Esophagus squamous epithelium (tissue), 4 donors: ENCODE results near the gene C19orf44.

Experiments used
- CTCF ChIP-seq, 6 experiments: fragments of 450-650 bp in 4 of 6; fragments of 200-600 bp in 2 of 6; sonication (generic) in 2 of 6; IDR thresholded peaks; one replicate each; pipeline ENCODE4 v1.5.1; 2016 to 2019; ENCODE audit warnings: antibody characterized with exemption in 6 of 6, mild to moderate bottlenecking in 4 of 6, moderate library complexity in 4 of 6
- POLR2A ChIP-seq, 4 donors: fragments of 450-650 bp; IDR thresholded peaks; one replicate each; pipeline ENCODE4 v1.6.1; 2017; ENCODE audit warnings: antibody characterized with exemption in 4 of 4, mild to moderate bottlenecking in 4 of 4, moderate library complexity in 3 of 4

GRCh38 chr19:16516923-16517610, 20.9 kb downstream of the C19orf44 start:
- TF ChIP-seq POLR2A (IDR thresholded peaks at IDR 0.05): no peak
- no peak for TF ChIP-seq CTCF (IDR thresholded peaks at IDR 0.05)
